H9 (cell line): ENCODE results near the gene RABGAP1L. TPM values are rescaled to one million over a fixed set of nuclear protein-coding genes. Genes with fewer than 3 reads are reported as not detected.

Source experiments
- DNase-seq: peaks from one replicate; pipeline ENCODE4 v3.0.0-alpha.2; 2017
- H2AFZ ChIP-seq: one replicate; pipeline ENCODE4 v1.6.1; 2013; ENCODE audit warnings: mild to moderate bottlenecking, low read length, control low read depth, moderate library complexity
- H2AK5ac ChIP-seq: 2 replicates; pipeline ENCODE4 v1.6.1; 2013; ENCODE audit warnings: low read length, control low read depth, mixed read lengths; ENCODE audit not compliant: insufficient read length
- H2BK120ac ChIP-seq: one replicate; pipeline ENCODE4 v1.6.1; 2013; ENCODE audit warnings: low read depth, mild to moderate bottlenecking, low read length, control low read depth, inconsistent platforms; ENCODE audit not compliant: poor library complexity, severe bottlenecking
- H2BK12ac ChIP-seq: 2 replicates; pipeline ENCODE4 v1.6.1; 2013; ENCODE audit warnings: low read length, control low read depth, mixed read lengths, low read depth; ENCODE audit not compliant: insufficient read length
- H2BK15ac ChIP-seq: 2 replicates; pipeline ENCODE4 v1.6.1; 2013; ENCODE audit warnings: low read depth, low read length, control low read depth
- H2BK20ac ChIP-seq: one replicate; pipeline ENCODE4 v1.6.1; 2013; ENCODE audit warnings: low read depth, mild to moderate bottlenecking, low read length, control low read depth, inconsistent platforms; ENCODE audit not compliant: poor library complexity, severe bottlenecking
- H2BK5ac ChIP-seq: 2 replicates; pipeline ENCODE4 v1.6.1; 2013; ENCODE audit warnings: low read length, control low read depth, mixed read lengths; ENCODE audit not compliant: insufficient read length
- H3K14ac ChIP-seq: 2 replicates; pipeline ENCODE4 v1.6.1; 2013; ENCODE audit warnings: low read length, control low read depth; ENCODE audit not compliant: insufficient read depth
- H3K18ac ChIP-seq: 2 replicates; pipeline ENCODE4 v1.6.1; 2013; ENCODE audit warnings: low read depth, mild to moderate bottlenecking, mixed read lengths, low read length, control low read depth; ENCODE audit not compliant: insufficient read length
- H3K23ac ChIP-seq: 2 replicates; pipeline ENCODE4 v1.6.1; 2013; ENCODE audit warnings: low read length, control low read depth, mixed read lengths, low read depth; ENCODE audit not compliant: insufficient read length
- H3K23me2 ChIP-seq: 2 replicates; pipeline ENCODE4 v1.6.1; 2013; ENCODE audit warnings: low read depth, mild to moderate bottlenecking, mixed read lengths, low read length, control low read depth; ENCODE audit not compliant: insufficient read length, poor library complexity, severe bottlenecking
- H3K27ac ChIP-seq: 2 replicates; pipeline ENCODE4 v1.5.1; 2013; ENCODE audit warnings: low read length, control low read depth, mixed read lengths, low read depth; ENCODE audit not compliant: insufficient read length
- H3K27me3 ChIP-seq: 2 replicates; pipeline ENCODE4 v1.6.1; 2013; ENCODE audit warnings: low read length, control low read depth, inconsistent platforms; ENCODE audit not compliant: insufficient read depth
- H3K4ac ChIP-seq: 2 replicates; pipeline ENCODE4 v1.6.1; 2013; ENCODE audit warnings: low read depth, mild to moderate bottlenecking, control low read depth, inconsistent platforms, low read length, moderate library complexity
- H3K4me1 ChIP-seq: 2 replicates; pipeline ENCODE4 v1.6.1; 2013; ENCODE audit warnings: low read length, control low read depth, inconsistent platforms; ENCODE audit not compliant: insufficient read depth
- H3K4me2 ChIP-seq: 2 replicates; pipeline ENCODE4 v1.6.1; 2013; ENCODE audit warnings: low read length, control low read depth, mixed read lengths; ENCODE audit not compliant: insufficient read length, insufficient read depth
- H3K56ac ChIP-seq: 2 replicates; pipeline ENCODE4 v1.6.1; 2013; ENCODE audit warnings: low read depth, mild to moderate bottlenecking, mixed read lengths, low read length, control low read depth; ENCODE audit not compliant: insufficient read length
- H3K79me1 ChIP-seq: 2 replicates; pipeline ENCODE4 v1.6.1; 2013; ENCODE audit warnings: low read depth, mild to moderate bottlenecking, moderate library complexity, low read length, control low read depth, inconsistent platforms; ENCODE audit not compliant: insufficient read depth, poor library complexity, severe bottlenecking
- H3K79me2 ChIP-seq: 2 replicates; pipeline ENCODE4 v1.6.1; 2013; ENCODE audit warnings: low read length, control low read depth, inconsistent platforms; ENCODE audit not compliant: insufficient read depth
- H3K9ac ChIP-seq: 2 replicates; pipeline ENCODE4 v1.6.1; 2013; ENCODE audit warnings: low read length, control low read depth, mixed read lengths; ENCODE audit not compliant: insufficient read length; ENCODE audit errors: extremely low read depth
- H3K9me3 ChIP-seq: one replicate; pipeline ENCODE4 v1.6.1; 2013; ENCODE audit warnings: low read depth, low read length, inconsistent platforms; ENCODE audit not compliant: control insufficient read depth
- H3T11ph ChIP-seq: one replicate; pipeline ENCODE4 v1.6.1; 2013; ENCODE audit warnings: mild to moderate bottlenecking, low read length, control low read depth, inconsistent platforms
- H4K20me1 ChIP-seq: one replicate; pipeline ENCODE4 v1.6.1; 2013; ENCODE audit not compliant: control insufficient read depth, insufficient read length, insufficient read depth
- H4K5ac ChIP-seq: 2 replicates; pipeline ENCODE4 v1.6.1; 2013; ENCODE audit warnings: low read depth, mild to moderate bottlenecking, mixed read lengths, low read length, control low read depth; ENCODE audit not compliant: insufficient read length
- H4K8ac ChIP-seq: replicated peaks from 2 replicates; pipeline ENCODE4 v1.6.1; 2013; ENCODE audit warnings: low read length, control low read depth, mixed read lengths, low read depth; ENCODE audit not compliant: insufficient read length
- H4K91ac ChIP-seq: 2 replicates; pipeline ENCODE4 v1.6.1; 2013; ENCODE audit warnings: low read depth, mild to moderate bottlenecking, moderate library complexity, mixed read lengths, low read length, control low read depth; ENCODE audit not compliant: insufficient read length
- H3K27ac Mint-ChIP-seq, 3 experiments: 2 replicates in 2 of 3; 3 replicates in 1 of 3; pipeline ENCODE4 v1.8.0; 2020 to 2021; ENCODE audit warnings: mixed read lengths in 3 of 3, mild to moderate bottlenecking in 1 of 3, moderate library complexity in 1 of 3
- H3K27me3 Mint-ChIP-seq: 2 replicates; pipeline ENCODE4 v1.8.0; 2021; ENCODE audit warnings: low read depth, mild to moderate bottlenecking, moderate library complexity, mixed read lengths
- H3K36me3 Mint-ChIP-seq, 3 experiments: 2 replicates in 2 of 3; 3 replicates in 1 of 3; pipeline ENCODE4 v1.8.0; 2020 to 2021; ENCODE audit warnings: low read depth in 3 of 3, mixed read lengths in 3 of 3; ENCODE audit not compliant: insufficient read depth in 1 of 3
- H3K4me1 Mint-ChIP-seq, 2 experiments: 2 replicates each; pipeline ENCODE4 v1.8.0; 2020; ENCODE audit warnings: mixed read lengths in 2 of 2
- H3K4me3 Mint-ChIP-seq, 2 experiments: 2 replicates in 1 of 2; 3 replicates in 1 of 2; pipeline ENCODE4 v1.8.0; 2020 to 2021; ENCODE audit warnings: mild to moderate bottlenecking in 2 of 2, mixed read lengths in 2 of 2, moderate library complexity in 1 of 2
- H3K9me3 Mint-ChIP-seq, 2 experiments: 2 replicates in 1 of 2; 3 replicates in 1 of 2; pipeline ENCODE4 v1.8.0; 2020; ENCODE audit warnings: mild to moderate bottlenecking in 2 of 2, mixed read lengths in 2 of 2, moderate library complexity in 1 of 2
- WGBS: extraction: QIAGEN DNeasy Blood & Tissue Kit; methylation state at CpG from one replicate; pipeline ENCODE4 v1.1.7; 2013; ENCODE audit warnings: missing lambda C conversion rate, low lambda C conversion rate, mixed read lengths; ENCODE audit not compliant: insufficient read length; ENCODE audit errors: extremely low coverage; 5-methylcytosine and 5-hydroxymethylcytosine counted together
- total RNA-seq: library from RNA; stranded (reverse); gene quantifications from 2 replicates; pipeline ENCODE4 v1.2.1, GENCODE V29; 2021
- TF ChIP-seq, protein P1 (sequence below): fragments of 200-600 bp; sonication (generic); conservative IDR thresholded peaks from 3 replicates; pipeline ENCODE4 v1.8.0; 2021; ENCODE audit warnings: antibody characterized with exemption, mild to moderate bottlenecking

Gene RABGAP1L
- total RNA-seq, 1 experiment from 2014 or later = 147 TPM

DNA sequence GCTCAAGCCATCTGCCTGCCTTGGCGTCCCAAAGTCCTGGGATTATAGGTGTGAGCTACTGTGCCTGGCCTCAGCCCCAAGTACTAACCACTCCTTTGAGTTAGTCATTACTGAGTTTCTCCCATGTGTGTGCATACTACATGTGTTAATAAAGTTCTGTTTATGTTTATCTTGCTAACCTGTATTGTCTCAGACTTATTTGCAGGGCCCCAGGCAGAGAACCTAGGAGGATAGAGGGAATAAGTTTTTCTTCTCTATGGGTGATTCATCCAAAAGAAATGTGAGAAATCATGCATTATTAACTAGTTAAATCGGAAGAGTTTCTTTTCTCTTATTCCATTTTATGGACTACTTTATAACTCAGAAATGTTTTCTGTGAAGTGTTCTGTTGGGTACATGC lies 636.5 kb downstream of the RABGAP1L start:
- Histone ChIP-seq H3K9me3 (no peaks in the 10 kb centered on the region), H2BK5ac (no peak overlapping the region), H2AK5ac (no peak overlapping the region), H2BK120ac (no peak overlapping the region), H3K14ac (no peak overlapping the region), H4K20me1 (no peaks in the 10 kb centered on the region), H2BK20ac (no peak overlapping the region), H3K4me2 (no peak overlapping the region), H3K18ac (no peak overlapping the region), H3K27me3 (no peaks in the 10 kb centered on the region), H4K8ac (no peak overlapping the region), H3K23ac (no peak overlapping the region), H3K4ac (no peak overlapping the region), H3K4me1 (no peaks in the 10 kb centered on the region), H4K91ac (no peak overlapping the region), H3K9ac (no peak overlapping the region), H3K23me2 (no peaks in the 10 kb centered on the region), H3K56ac (no peak overlapping the region), H3K27ac (no peak overlapping the region), H3T11ph (no peak overlapping the region), H2BK15ac (no peak overlapping the region), H3K79me2 (no peaks in the 10 kb centered on the region), H2BK12ac (no peak overlapping the region), H2AFZ (no peak overlapping the region), H4K5ac (no peak overlapping the region), H3K79me1 (no peaks in the 10 kb centered on the region)
- WGBS = no CpG with 5 or more reads among the region's 2 CpGs
- Mint-ChIP-seq H3K27ac (no peak overlapping the region), H3K27me3 (no peaks in the 10 kb centered on the region), H3K4me3 (no peak overlapping the region), H3K36me3 (no peaks in the 10 kb centered on the region), H3K4me1 (peaks cover 15 to 20% of the 10 kb centered on the region in 2 experiments), H3K9me3 (no peaks in the 10 kb centered on the region)
- DNase-seq = no peak
- TF ChIP-seq, protein P1, sequence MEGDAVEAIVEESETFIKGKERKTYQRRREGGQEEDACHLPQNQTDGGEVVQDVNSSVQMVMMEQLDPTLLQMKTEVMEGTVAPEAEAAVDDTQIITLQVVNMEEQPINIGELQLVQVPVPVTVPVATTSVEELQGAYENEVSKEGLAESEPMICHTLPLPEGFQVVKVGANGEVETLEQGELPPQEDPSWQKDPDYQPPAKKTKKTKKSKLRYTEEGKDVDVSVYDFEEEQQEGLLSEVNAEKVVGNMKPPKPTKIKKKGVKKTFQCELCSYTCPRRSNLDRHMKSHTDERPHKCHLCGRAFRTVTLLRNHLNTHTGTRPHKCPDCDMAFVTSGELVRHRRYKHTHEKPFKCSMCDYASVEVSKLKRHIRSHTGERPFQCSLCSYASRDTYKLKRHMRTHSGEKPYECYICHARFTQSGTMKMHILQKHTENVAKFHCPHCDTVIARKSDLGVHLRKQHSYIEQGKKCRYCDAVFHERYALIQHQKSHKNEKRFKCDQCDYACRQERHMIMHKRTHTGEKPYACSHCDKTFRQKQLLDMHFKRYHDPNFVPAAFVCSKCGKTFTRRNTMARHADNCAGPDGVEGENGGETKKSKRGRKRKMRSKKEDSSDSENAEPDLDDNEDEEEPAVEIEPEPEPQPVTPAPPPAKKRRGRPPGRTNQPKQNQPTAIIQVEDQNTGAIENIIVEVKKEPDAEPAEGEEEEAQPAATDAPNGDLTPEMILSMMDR = no peak
